ENCODE measurements around the gene KLK6.

Gene KLK6

GRCh38 chr19:50921426-50922316, 47.7 kb downstream of the KLK6 start:
- no peak overlapping the region for H3K4me3 ChIP-seq (ENCODE audit: low read depth, low read length)
- no peak for TF ChIP-seq CTCF (IDR thresholded peaks at IDR 0.05; ENCODE audit: low read depth, low read length)

GRCh38 chr19:50916069-50916468, 53.3 kb downstream of the KLK6 start:
- no peak overlapping the region for H3K4me3 ChIP-seq (ENCODE audit: low read depth, low read length)
- TF ChIP-seq CTCF (IDR thresholded peaks at IDR 0.05; ENCODE audit: low read depth, low read length) = no peak

- no peak for TF ChIP-seq CTCF (IDR thresholded peaks at IDR 0.05; ENCODE audit: low read depth, low read length)
- no peak overlapping the region for H3K4me3 ChIP-seq (ENCODE audit: low read depth, low read length)
These were observed 56.4 kb downstream of the KLK6 start for GRCh38 chr19:50912727-50913716.

DNA sequence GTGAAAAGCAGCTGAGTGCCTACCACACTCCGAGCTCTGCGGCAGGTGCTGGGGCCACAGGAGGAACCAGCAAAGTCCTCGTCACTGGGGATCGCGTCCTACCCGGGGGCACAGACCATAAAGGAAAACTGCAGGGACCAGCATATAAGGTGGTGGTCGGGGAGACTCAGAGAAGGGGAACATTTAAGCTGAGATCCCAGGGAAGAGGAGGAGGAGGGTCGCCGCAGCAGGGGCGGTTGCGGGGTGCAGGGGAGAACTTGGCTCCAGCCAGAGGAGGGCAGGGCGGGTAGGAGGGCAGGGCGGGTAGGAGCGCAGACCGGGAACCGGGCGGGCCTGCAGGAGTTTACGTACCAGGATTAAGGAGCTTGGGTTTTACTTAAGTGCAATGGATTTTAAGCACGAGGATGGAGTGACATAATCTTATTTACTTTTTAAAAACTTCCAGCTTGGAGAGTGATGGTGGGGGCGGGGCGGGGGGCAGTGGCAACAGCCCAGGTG, 57.2 kb downstream of the KLK6 start:
- no peak for TF ChIP-seq CTCF (IDR thresholded peaks at IDR 0.05; ENCODE audit: low read depth, low read length)
- no peak overlapping the region for H3K4me3 ChIP-seq (ENCODE audit: low read depth, low read length)

- H3K4me3 ChIP-seq (ENCODE audit: low read depth, low read length) = no peak within 1 kb of the TSS
- TF ChIP-seq CTCF (IDR thresholded peaks at IDR 0.05; ENCODE audit: low read depth, low read length) = no peak
These were observed 57.9 kb downstream of the KLK6 start, which contains the start of gene KLK4 for GRCh38 chr19:50911206-50912101. Gene KLK4 (minus strand): TSS chr19:50911395. CDS start chr19:50910738, 657 bp downstream.

- no peak for TF ChIP-seq CTCF (IDR thresholded peaks at IDR 0.05; ENCODE audit: low read depth, low read length)
- no peak overlapping the region for H3K4me3 ChIP-seq (ENCODE audit: low read depth, low read length)
These were observed 58.7 kb downstream of the KLK6 start for GRCh38 chr19:50910722-50911121.

Measured in WI38 (cell line).